Mucosa of descending colon (tissue), 3 donors: ENCODE data around the gene IL17D. TPM values are rescaled to one million over a fixed set of nuclear protein-coding genes. Genes with fewer than 3 reads are reported as not detected.

Experiments
- ATAC-seq: fragments of 200-7000 bp; cut with Tn5 transposase; one replicate; pipeline ENCODE4 v1.9.1; 2020; ENCODE audit warnings: mild to moderate bottlenecking, moderate library complexity
- DNase-seq, 3 donors: peaks; one replicate each; pipeline ENCODE4 v3.0.0-alpha.2; 2020
- H3K36me3 ChIP-seq: fragments of 200-600 bp; one replicate; pipeline ENCODE4 v1.8.0; 2021; ENCODE audit warnings: low read depth, mild to moderate bottlenecking
- H3K4me1 ChIP-seq: fragments of 200-600 bp; one replicate; pipeline ENCODE4 v1.8.0; 2021; ENCODE audit warnings: low read depth, mild to moderate bottlenecking
- H3K4me3 ChIP-seq: fragments of 200-600 bp; one replicate; pipeline ENCODE4 v1.8.0; 2021; ENCODE audit warnings: mild to moderate bottlenecking
- H3K9me3 ChIP-seq: fragments of 200-600 bp; one replicate; pipeline ENCODE4 v1.8.0; 2021; ENCODE audit warnings: mild to moderate bottlenecking
- intact Hi-C, 2 donors: fragments of 100-400 bp; cut with DNase I in 1 of 2; cut with micrococcal nuclease in 1 of 2; formaldehyde crosslinking; loops; one replicate each; pipeline versions ENCODE4 v1.11.0 to v1.11.1; 2022; cut with DNase I, micrococcal nuclease
- long read RNA-seq, 2 donors: library from polyadenylated mRNA; unstranded; transcript quantifications; one replicate each; pipeline ENCODE4 v2.0.0, GENCODE V29; 2019 to 2021
- total RNA-seq, 3 donors: library from RNA; stranded (reverse); fragmentation: NEBNext Ultra II Directional in 2 of 3; extraction: Animal tissue kit (Norgen Biotek cat#: 25700) in 2 of 3; gene quantifications; one replicate each; pipeline versions ENCODE4 v1.2.1 to v1.2.4, GENCODE V29; 2021 to 2023
- TF ChIP-seq, protein P1 (sequence below): fragments of 200-600 bp; IDR thresholded peaks from one replicate; pipeline ENCODE4 v1.8.0; 2022; ENCODE audit warnings: antibody characterized with exemption, mild to moderate bottlenecking
- donor health status: DM: no; HTN: no; CAD: no; lungs with moderate emphysema.
- donor health status: DM: no; HTN: no; CAD: no.
- donor health status: DM: no; HTN: yes; CAD: no.

IL17D gene, protein sequence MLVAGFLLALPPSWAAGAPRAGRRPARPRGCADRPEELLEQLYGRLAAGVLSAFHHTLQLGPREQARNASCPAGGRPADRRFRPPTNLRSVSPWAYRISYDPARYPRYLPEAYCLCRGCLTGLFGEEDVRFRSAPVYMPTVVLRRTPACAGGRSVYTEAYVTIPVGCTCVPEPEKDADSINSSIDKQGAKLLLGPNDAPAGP
- total RNA-seq = 1 to 10 TPM in 1 of 3 donors, under 1 TPM in 2; 0.41 to 1.5 (median 0.41) TPM
- long read RNA-seq, donor 1, partial matches to known transcripts = 2 of 3 reads
- long read RNA-seq, donor 1, other reads (novel, unspliced or antisense) = 1 of 3 reads
- long read RNA-seq, donor 2 = 0 reads

DNA sequence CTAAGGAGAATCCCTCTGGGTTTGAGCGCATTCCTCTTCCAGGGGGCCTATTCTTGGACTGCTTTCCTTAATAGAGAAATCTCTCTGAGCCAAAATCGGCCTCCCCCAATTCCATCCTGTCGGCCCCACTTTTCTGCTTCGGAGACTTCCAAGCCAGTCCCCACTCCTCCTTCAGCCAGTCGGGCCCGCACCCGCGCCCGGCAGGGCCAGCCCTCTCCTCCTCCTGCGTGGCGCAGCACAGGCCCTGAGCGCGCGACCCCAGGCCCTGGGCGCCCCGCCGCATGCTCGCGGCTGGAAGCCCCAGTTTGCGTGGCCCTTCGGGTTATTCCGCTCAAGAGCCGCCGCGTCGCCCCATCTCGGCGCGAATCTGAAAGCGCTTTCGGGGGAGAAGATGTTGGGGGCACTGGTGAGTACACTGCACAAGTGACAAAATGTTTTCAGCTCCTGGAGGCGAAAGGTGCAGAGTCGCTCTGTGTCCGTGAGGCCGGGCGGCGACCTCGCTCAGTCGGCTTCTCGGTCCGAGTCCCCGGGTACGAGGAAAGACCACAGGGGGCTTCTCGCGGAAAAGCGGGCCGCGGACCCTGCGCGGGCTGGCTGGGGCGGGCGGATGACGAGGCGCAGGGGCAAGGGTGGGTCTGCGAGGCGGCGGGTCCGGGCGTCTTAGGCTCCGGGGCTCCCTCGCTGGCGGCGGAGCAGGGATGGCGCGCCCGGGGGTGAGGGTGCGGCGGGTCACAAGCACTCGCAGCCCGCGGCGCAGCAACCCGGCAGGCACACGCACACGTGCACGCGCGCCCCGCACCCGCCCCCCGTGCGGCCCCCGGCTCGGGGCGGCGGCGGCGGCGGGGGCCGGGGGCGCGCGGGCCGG, at the start of gene IL17D:
IL17D (plus strand) TSS at position 785 of the 865 bp plus-strand sequence. CDS start 303 bp downstream, outside the sequence.
- no peaks in the 10 kb centered on the region for H3K9me3 ChIP-seq
- H3K4me1 ChIP-seq = peaks cover 9% of the 10 kb centered on the region
- TF ChIP-seq, protein P1, sequence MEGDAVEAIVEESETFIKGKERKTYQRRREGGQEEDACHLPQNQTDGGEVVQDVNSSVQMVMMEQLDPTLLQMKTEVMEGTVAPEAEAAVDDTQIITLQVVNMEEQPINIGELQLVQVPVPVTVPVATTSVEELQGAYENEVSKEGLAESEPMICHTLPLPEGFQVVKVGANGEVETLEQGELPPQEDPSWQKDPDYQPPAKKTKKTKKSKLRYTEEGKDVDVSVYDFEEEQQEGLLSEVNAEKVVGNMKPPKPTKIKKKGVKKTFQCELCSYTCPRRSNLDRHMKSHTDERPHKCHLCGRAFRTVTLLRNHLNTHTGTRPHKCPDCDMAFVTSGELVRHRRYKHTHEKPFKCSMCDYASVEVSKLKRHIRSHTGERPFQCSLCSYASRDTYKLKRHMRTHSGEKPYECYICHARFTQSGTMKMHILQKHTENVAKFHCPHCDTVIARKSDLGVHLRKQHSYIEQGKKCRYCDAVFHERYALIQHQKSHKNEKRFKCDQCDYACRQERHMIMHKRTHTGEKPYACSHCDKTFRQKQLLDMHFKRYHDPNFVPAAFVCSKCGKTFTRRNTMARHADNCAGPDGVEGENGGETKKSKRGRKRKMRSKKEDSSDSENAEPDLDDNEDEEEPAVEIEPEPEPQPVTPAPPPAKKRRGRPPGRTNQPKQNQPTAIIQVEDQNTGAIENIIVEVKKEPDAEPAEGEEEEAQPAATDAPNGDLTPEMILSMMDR = no peak
- DNase-seq = peak; percentile 37 to 61 (median 60)
- no peaks in the 10 kb centered on the region for H3K36me3 ChIP-seq
- H3K4me3 ChIP-seq = peak within 1 kb of the TSS; percentile 29
- intact Hi-C loops = no loop called here
- peak; percentile 27 for ATAC-seq

DNA sequence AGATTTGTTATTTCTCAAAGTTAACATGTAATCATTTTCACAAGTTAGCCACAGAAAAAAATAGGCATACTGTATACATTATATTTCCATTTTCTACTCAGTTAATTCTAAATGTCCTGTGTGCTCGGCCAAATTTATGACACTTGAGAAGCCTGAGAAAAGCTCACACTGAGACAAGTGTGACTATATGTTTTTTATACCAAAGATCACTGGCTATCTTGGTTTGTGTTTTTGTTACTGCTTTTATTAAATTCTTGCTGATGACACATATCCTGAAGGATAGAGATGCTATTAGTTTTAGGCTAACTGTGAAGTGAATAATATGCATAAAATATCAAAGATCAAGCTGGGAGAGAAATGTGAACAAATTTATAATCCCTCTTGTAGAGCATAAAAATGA, 49.3 kb upstream of the IL17D start:
- Histone ChIP-seq H3K9me3 (no peaks in the 10 kb centered on the region), H3K4me3 (no peak overlapping the region), H3K4me1 (no peaks in the 10 kb centered on the region), H3K36me3 (no peaks in the 10 kb centered on the region)
- DNase-seq (no peak), ATAC-seq (no peak)
- intact Hi-C loops = no loop called here
- TF ChIP-seq, protein P1 = no peak

DNA sequence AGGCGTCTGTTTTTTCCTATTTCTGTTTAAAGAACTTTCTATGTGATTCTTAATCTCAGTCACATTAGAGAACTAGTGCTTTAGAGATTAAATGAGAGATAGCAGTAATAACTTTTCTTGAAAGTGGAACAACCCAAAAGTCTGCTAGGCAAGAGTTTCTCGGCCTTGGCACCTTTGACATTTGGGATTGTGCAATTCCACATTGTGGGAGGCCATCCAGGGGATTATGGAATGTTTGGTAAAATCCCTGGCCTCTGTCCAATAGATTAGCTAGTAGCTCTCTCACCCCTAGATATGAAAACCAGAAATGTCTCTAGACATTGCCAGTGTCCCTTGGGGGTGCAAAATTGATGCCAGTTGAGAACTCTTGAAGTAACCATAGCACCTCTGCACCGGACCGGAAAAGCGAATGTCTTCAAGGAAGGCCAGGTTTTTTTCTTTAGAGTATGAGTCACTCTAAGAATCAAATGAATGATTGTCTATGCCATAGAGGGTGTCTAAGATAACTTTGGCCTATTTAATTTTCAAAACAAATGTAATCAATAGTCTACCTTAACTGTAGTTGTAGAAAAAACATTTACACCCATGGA, 45.0 kb upstream of the IL17D start:
- Histone ChIP-seq H3K4me1 (no peaks in the 10 kb centered on the region), H3K36me3 (no peaks in the 10 kb centered on the region), H3K9me3 (no peaks in the 10 kb centered on the region), H3K4me3 (no peak overlapping the region)
- no peak for ATAC-seq
- intact Hi-C loops = no loop called here
- DNase-seq = no peak
- TF ChIP-seq, protein P1 = no peak

DNA sequence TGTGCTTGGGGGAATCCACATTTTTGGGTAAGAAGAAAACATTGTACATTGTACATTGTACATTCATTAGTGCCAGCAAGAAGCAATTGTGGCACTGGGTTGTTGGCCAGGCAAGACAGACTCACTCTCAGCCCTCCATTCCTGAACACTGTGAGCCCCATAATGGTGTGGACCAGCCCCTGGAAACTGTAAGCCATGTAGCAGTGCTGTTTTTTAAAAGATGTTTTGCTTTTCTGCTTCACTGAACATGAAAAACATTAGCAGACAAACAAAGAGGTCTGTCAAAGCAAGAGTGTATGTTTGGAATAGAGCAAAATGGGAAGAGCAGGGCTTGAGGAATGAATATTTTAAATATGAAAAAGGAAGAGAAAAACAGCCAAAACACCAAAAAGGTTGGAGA, 39.1 kb upstream of the IL17D start:
- Histone ChIP-seq H3K4me1 (no peaks in the 10 kb centered on the region), H3K4me3 (no peak overlapping the region), H3K36me3 (no peaks in the 10 kb centered on the region), H3K9me3 (no peaks in the 10 kb centered on the region)
- intact Hi-C loops = no loop called here
- ATAC-seq = no peak
- TF ChIP-seq, protein P1 = no peak
- DNase-seq = no peak

DNA sequence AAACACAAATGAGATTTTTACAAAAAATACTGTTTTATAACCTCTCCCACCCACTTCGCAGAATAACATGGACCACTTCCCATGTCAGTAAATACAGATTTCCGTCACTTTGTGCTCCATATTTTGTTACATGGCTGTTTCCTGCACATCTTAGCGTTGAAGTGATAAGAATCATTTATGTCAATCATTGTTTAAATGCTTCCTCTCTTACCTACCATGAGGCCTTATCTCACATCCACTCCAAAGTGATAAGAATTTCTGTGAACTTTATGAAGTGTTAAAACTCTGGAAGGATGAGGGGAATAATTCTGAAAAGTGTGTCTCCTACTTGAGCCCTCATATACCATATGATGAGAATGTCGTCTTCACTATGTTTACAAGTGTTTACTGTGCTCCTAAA, 36.6 kb upstream of the IL17D start:
- ATAC-seq (no peak), DNase-seq (no peak)
- Histone ChIP-seq H3K4me3 (no peak overlapping the region), H3K9me3 (no peaks in the 10 kb centered on the region), H3K4me1 (no peaks in the 10 kb centered on the region), H3K36me3 (no peaks in the 10 kb centered on the region)
- TF ChIP-seq, protein P1 = no peak
- intact Hi-C loops = no loop called here
